SK-MEL-5 (cell line): ENCODE measurements around the gene MPP1. TPM values are rescaled to one million over a fixed set of nuclear protein-coding genes. Genes with fewer than 3 reads are reported as not detected.
"Not testable (repeated sequence)": the region's sequence is repeated elsewhere in the genome, so short reads cannot be mapped to it uniquely, and the experiment has no call there.

ENCODE experiments used
- DNase-seq: peaks from one replicate; pipeline ENCODE4 v3.0.0-alpha.2; 2016; ENCODE audit warnings: low read depth, low spot score
- in situ Hi-C: cut with HindIII; loops from 2 replicates; pipeline ENCODE4 v1.10.0; 2016; ENCODE audit warnings: low sequenced_read_pairs, high pct_unique_total_duplicates, low pct_unique_long_range_greater_than_20kb
- total RNA-seq: library from RNA; depleted of rRNA; stranded (reverse); fragments of >200 nt; shearing (Covaris generic); gene quantifications from 2 replicates; pipeline ENCODE4 v1.2.3, GENCODE V29; 2014

Gene MPP1
- total RNA-seq, 1 experiment from 2014 or later: 7.9 TPM

DNA sequence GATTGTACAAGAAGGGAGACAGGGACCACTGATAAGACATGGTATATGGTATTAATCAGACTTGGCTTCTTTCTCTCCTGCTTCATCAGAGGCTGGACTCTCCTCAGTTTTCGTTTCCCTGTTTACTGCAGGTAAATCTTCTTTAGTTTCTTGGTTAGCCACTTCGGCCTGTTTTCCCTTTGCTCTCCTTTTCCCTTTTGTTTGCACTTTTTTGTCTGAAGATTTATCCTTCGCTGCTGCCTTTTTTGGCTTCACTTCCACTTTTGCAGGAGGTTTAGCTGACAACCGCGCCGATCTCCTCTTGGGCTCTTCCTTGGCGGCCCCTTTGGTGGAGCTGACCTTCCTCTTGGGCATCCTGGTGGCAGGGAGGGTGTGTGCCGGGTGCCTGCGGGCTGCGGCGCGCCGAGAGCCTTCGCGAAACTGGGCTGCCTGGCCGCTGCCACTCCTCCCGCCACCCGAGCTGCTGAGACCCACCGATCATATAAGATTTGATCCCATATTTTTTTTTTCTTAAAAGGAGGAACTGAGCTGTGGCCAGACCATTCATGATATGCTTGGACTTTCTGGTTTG is 11.8 kb upstream of the MPP1 start:
- DNase-seq, in situ Hi-C loops: not testable (repeated sequence)

DNA sequence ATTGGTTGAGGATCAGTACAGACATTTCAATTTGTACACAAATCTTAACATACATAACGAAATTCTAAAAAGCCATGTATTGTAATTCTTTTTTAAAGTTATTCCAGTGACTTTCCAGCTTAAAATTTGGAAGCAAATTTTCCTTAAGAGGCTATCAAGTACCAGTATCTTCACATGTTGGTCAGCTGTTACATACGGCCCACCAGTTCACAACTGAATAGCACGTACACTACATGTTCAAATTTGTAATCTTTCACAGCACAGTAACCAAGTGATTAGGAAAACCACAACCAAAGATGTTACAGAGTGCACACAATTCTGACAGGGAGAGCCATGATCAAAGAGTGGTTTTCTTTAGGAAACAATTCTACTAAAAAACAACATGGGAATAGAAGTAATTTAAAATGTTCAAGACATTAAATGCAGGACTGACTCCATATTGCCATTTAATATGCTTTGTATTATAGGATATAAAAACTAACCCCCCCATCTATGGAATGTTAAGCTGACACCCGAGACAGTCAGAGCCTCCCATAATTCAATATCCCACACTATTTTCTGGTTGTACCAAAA is 11.1 kb upstream of the MPP1 start:
- in situ Hi-C loops, DNase-seq: not testable (repeated sequence)

DNA sequence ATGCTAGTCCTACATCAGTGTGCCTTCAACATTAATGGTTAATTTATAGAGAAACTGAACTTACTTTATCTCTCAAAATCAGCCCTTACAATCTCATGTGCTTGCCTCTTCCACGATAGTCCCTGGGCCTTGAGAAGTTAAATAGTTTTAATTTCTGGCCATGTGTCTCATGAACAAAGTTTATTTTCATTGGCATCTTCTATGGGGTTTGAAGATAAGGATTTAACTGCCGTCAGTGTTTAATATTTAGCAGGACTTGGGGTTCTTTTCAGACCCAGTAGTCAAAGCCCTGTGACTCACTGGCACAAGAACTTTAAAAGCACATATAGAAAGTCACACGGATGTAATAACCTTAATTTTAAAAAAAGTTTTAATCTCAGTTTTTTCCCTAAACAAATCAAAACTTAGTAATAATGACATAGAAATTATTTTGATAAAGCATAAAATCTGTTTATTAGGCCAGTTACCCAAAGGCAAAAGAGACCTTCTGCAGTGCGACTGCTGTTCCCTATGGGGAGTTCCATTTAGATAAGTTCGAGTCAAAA is 10.1 kb upstream of the MPP1 start:
- DNase-seq: no peak
- in situ Hi-C loops: no loop called here

DNA sequence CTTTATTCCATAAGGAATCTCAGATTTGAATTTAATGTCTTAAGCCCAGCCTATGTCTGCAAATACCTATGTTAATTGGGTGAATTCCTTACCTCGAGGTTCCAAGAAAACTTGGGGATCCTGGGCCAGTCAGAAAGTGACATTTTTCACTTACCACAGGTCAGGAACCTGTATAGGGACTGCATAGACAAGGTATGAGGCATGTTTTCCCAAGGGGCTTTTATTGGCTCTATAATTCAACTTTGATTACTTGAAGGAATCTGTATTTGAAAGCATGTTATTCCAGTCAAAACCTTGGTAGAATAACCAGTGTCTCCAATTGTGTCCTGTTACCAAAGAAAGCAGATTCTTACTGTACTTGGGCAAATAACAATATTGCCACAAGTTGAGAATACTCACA is 8.5 kb upstream of the MPP1 start:
- no peak for DNase-seq

DNA sequence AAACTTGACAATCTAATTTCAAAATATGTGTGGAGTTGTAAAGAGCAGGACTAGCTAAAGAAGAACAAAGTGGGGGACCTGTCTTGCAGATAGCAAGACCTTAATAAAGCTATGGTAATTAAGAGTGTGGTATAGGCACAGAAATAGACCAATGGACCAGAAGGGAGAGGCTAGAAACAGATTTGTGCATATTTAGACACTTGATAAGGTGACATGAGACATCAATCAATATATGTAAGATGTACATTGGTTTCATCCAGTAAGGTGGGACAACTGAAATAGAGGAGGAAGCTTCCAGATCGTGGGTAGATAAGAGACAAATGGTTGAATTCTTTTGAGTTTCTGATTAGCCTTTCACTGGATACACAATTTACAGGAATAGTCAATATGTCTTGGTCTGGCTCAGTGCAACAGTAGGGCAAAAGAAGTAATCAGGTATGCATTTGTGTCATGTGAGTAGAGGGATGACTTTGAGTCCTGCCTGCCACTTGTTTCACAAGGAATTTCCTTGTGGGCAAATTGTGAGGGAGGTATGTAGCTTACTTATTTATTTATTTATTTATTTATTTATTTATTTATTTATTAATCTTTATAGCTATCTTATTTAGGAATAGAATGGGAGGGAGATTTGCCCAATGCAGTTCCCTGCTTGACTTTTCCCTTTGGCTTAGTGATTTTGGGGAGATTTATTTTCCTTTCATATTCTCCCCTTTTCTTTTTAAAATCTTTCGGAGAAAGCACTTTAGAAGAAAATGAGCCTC is 7.2 kb upstream of the MPP1 start:
- DNase-seq: no peak
- in situ Hi-C loops: no loop called here

More for the DNA sequence above, 8.5 kb upstream of the MPP1 start:
- in situ Hi-C loops: no loop called here

DNA sequence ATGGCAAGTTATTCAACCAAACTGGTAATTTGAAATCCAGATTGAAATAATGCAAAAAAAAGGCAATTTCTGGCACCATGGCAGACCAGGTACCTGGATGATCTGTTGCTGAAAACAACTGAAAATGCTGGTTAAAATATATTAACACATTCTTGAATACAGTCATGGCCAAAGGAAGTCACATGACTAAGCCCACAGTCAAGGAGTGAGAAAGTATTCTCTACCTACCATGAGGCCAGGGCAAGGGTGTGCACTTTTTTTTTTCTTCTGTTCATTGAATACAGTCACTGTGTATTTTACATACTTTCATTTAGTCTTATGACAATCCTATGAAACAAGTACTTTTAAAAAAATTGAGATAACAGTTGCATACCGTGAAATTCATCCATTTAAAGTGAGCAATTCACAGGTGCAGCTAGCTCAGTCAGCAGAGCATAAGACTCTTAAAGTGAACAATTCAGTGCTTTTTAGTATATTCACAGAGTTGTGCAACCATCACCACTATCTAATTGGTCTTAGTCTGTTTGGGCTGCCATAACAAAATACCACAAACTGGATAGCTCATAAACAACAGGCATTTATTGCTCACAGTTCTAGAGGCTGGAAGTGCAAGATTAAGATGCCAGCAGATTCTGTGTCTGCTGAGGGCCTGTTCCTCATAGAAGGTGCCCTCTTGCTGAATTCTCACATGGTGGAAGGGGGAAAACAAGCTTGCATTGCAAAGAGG is 4.8 kb upstream of the MPP1 start:
- in situ Hi-C loops: no loop called here

DNA sequence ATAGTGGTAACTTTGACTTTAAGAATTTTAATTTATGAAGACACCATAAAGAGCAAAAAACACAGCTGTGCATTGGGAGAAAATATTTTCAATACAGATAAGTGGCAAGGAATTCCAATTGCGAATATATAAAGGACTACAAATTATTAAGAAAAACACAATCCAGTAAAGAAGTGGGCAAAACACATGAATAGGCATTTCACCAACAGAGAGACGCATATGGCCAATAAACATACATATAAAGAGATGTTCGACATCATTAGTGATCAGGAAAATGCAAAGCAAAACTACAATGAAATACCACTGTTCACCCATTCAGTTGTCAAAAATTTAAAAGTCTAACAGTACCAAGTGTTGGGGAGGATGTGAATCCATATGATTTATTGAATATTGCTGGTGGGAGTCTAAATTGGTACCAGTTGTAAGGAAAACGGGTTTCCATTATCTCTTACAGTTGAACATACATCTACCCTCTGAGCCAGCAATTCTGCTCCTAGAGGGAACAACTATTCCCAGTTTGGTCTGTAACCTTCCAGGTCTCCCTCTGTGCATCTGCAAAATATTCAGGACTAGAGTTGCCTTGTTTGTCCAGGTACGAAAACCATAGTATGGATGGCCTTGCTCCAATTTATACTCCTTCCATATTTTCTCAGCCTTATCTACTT is 1.7 kb upstream of the MPP1 start:
- in situ Hi-C loops: no loop called here
- DNase-seq: no peak

More for the DNA sequence above, 4.8 kb upstream of the MPP1 start:
- DNase-seq: peak; percentile 36

DNA sequence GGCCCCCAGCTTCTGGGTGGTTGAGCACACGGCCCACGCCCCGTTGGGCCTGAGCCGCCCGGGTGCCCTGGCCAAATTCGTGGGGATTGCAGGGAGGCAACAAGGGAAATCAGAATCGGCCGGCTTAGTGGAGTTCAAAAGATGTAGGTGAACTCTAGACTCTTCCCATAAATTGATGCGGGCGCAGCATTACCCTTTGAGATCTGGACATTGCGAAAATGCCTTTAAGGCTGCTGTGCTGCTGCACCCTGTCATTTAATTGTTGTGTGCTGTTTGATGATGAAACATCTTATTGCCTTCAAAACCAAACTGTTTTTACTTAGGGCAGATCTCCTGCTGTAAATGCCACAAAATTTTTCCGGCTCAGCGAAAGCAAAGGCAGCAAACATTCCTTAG is 409 bp upstream of the MPP1 start:
- DNase-seq: no peak
- in situ Hi-C loops: no loop called here

DNA sequence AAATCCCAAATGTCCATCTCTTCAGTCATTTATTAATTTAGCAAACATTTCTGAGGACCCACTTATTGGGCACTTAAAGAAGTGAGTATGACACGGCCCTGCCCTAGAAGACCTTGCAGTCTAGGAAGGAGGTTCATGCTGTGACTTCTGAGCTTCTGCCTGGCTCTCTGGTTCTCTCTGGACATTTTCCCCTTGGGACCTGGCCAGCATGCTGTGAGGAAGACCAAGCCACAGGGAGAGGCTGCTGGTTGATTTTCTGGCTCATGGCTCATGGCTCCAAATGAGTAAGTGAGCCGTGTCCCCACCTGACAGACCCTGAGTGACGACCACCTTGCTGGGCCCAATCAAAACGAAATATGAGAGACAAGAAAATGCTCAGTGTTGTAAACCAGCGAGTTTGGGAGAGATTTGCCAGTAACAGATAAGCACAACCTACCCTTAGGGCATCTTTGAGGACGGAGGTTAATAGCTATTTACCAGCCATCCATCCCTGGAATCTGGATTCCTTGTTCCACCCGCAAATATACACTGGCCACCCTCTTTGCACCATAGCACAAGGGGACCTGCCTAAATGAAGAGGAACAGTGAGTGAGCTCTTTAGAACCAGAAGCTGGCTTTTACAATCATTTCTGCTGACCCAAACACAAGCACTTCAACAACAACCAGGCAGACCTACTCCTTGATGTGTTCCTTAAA is 876 bp downstream of the MPP1 start:
- DNase-seq: no peak

DNA sequence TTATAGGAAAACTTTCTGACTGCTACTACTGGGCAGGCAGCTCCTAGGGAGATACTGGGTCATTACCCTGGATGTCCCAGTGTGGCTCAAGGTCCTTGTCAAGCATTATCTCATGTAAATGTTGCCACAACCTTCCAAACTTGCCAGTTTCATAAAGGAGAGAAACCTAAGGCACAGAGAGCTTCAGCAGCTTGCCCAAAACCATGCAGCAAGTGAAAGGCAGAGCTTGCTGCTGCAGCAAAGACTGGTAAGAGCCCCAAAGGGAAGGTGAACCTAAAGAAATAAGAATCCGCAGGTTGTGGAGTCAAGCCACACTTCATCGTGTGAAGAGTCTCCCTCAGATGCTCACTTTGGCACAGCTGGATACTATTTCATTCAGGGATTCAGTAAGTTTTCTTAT is 2.3 kb downstream of the MPP1 start:
- in situ Hi-C loops: no loop called here

More for the DNA sequence above, 876 bp downstream of the MPP1 start:
- in situ Hi-C loops: no loop called here

DNA sequence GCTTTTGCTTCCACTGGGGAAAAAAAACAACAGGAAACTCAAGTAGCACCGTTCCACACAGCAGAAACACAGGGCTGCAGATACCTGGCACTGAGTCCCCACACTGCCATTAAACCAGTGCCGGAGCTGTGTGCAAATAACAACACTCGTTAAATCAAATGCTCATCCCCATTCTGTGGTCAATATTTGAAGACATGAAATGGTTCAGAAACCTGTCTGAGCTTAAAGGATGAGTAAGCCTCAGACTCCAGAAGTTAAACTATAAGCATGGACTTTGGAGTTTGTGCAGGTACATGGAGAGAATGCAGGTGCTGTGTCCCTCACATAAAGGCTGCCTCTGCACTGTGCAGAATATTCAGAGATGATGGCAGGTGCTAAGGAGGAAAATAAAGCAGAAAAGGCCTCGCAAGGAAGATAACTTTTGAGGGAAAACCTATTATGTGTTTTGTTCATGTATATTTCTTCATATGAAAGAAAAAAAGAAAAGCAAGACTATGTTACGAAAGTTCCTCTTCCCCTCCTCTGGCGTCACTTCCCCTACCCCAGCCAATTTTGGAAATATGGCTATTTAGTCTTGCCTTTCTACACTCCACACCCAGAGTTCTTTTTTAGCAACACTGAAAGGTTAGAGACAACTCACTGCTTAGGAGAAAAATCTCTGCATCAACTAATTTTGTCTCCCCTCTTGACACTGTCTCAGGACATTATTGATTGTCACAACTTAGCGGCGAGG is 4.6 kb downstream of the MPP1 start:
- in situ Hi-C loops: no loop called here
- no peak for DNase-seq

More for the DNA sequence above, 2.3 kb downstream of the MPP1 start:
- no peak for DNase-seq

DNA sequence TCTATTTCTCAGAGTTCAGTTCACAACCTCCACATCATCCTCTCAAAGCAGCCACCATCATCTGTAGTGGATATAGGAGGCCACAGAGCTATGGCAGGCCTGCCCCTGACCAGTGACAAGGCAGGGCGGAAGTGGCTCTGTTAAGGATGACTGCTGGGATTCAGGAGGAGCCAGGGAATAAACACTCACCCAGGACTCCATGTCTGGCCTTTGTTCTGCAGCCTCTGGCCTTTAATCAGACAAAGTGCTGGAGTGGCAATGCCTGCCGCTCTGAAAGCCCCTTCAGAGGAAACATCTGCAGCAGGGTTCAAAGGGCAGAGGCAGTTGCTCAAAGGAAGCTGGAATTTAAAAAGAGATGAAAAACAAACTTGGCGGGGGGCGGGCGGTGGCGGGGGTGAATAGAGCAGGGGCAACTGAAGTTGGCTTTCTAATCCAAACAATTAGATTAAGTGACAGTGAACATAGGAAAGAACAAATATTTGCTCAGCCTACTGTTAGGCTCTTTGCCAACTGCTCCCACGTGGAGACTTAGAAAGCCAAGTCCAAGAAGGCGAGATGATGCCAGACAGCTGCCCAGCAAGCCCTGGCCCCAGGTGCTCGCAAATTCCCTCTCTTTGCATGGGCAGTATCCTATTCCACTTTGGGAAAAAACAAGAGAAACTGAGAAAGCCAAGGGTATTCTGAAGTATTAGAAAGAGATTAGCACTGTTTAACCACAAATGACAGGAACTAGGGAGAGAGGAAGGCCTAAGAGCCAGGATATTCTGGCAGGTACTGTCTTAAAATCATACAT is 5.5 kb downstream of the MPP1 start:
- in situ Hi-C loops: no loop called here
- no peak for DNase-seq

DNA sequence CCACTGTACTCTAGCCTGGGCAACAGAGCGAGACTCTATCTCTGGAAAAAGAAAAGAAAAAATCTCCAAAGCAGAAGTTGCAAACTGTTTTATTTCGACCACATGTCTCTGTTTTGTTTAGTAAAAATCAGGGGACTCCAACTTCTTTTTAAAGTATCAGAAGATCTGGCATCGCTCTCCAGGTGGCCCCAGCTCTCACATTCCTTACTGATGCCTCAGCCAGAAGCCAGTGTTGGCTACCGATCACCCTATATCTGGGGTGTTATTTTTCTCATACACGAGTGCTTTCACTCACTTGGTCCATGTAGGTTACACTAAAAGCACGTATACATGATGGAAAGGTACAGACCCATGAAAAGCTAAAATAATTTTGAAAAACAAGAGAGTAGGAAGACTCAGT is 8.3 kb downstream of the MPP1 start:
- no peak for DNase-seq
- in situ Hi-C loops: no loop called here

DNA sequence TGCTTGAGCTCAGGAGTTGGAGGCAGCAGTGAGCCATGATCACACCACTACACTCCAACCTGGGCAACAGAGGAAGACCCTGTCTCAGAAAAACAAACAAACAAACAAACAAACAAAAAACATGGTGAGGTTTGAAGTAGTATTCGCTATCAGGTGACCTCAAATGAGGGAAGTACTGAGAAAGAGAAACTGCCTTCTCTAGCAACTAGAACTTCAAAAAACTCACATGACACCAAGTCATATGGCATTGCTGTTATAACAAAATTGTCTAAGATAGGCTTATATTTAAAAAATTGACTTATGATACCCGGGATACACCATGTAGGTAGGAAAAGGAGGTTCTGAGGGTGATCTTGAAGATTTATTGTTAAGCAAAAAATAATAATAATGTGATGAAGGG is 10.3 kb downstream of the MPP1 start:
- in situ Hi-C loops: no loop called here
- DNase-seq: no peak

DNA sequence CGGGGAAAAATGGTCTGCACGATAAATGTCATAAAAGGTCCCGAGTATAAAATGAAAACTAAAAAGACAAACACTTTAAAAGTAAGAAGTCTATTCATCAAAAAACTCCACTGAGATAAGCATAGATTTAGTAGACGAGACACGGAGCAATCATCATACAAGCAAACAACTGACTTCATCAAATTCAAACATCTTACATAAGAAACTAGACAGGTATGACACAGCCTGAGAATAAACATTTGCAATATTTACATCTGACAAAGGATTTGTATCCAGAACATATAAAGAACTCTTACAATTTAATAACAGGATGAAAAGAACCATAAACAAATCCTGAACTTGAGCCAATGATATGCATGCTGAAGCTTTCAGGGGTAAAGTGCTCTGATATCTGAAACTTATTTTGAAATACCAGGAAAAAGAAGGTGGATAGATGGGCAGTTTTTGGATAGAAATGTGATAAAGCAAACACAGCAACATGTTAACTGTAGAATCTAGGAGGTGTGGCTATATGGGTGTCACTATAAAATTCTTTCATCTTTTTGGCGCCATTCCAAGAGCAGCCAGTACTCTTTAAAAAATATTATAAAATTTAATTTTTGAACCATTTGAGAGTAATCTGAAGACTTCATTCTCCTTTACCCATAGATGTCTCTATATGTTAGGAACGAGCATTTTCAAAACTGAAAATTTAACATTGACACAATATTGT is 12.0 kb downstream of the MPP1 start:
- no peak for DNase-seq
- in situ Hi-C loops: no loop called here
